ENCODE data around the gene BANP.

DNA sequence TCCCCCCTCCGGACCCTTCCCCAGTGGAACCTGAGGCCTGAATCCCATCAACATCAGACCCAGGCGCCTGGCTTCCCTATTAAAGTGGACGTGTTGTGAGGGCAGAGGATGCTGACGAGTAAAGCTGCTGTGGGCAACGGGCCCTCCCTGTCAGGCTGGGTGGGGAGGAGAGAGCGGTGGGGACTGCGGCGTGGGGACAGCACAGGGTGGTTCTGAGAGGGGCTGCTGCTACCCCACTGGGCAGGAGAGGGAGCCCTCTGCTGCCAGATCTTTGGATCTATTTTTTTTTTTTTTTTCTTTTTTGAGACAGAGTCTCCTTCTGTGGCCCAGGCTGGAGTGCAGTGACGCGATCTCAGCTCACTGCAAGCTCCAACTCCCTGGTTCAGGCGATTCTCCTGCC lies 20.8 kb upstream of the BANP start:
- TF ChIP-seq, protein P1, sequence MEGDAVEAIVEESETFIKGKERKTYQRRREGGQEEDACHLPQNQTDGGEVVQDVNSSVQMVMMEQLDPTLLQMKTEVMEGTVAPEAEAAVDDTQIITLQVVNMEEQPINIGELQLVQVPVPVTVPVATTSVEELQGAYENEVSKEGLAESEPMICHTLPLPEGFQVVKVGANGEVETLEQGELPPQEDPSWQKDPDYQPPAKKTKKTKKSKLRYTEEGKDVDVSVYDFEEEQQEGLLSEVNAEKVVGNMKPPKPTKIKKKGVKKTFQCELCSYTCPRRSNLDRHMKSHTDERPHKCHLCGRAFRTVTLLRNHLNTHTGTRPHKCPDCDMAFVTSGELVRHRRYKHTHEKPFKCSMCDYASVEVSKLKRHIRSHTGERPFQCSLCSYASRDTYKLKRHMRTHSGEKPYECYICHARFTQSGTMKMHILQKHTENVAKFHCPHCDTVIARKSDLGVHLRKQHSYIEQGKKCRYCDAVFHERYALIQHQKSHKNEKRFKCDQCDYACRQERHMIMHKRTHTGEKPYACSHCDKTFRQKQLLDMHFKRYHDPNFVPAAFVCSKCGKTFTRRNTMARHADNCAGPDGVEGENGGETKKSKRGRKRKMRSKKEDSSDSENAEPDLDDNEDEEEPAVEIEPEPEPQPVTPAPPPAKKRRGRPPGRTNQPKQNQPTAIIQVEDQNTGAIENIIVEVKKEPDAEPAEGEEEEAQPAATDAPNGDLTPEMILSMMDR (IDR thresholded peaks at IDR 0.05), result no peak
- TF ChIP-seq POLR2A (IDR thresholded peaks at IDR 0.05) (no peak), POLR2AphosphoS5 (IDR thresholded peaks at IDR 0.05) (no peak)

Data from breast epithelium (tissue), 3 donors.